GM12892 (cell line): Measurements from ENCODE around the gene MGMT.

Source experiments
- POLR2A ChIP-seq: IDR thresholded peaks from 2 replicates; pipeline ENCODE4 v1.6.1; 2011; ENCODE audit warnings: low read depth, low read length, control low read depth
- POLR2AphosphoS5 ChIP-seq: IDR thresholded peaks from 2 replicates; pipeline ENCODE4 v1.6.1; 2011; ENCODE audit warnings: low read depth, low read length, control low read depth

DNA sequence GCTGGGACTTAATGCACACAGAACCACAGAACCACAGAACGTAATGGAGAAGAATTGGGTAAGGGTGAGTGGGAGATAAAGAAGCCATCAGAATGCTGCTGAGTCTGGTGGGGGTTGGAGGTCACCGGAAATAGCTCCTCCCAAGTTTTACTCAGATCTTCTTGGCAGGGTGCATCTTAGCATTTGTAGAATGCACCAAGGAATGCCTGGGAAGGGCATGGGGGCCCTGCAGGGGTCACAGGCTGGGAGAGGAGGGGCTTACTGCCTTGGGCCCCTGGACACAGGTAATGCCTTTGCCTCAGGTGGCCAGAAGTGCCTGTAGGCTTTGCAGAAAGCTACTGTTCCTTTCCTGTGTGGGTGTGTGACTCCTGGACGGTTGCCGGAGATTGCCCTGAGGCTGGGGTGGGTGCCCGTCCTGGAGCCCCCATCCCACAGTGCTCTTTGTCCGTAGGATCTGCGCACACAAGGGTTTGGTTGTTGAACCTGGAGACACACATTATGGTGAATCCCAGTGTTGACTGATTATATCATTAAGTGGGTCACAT, 55.1 kb downstream of the MGMT start:
- TF ChIP-seq POLR2A (no peak), POLR2AphosphoS5 (no peak)
